CD14-positive monocyte (primary cell): Measurements from ENCODE around the gene FBXL5. TPM values are rescaled to one million over a fixed set of nuclear protein-coding genes. Genes with fewer than 3 reads are reported as not detected.

Source experiments
- DNase-seq, 3 donors: peaks; one replicate each; pipeline ENCODE4 v3.0.0-alpha.2; 2011 to 2022
- H2AFZ ChIP-seq: 2 replicates; pipeline ENCODE4 v1.6.0; 2012; ENCODE audit warnings: mild to moderate bottlenecking, low read depth, low read length, inconsistent platforms; ENCODE audit not compliant: insufficient read depth, poor library complexity, severe bottlenecking
- H3K27ac ChIP-seq, 2 donors: 1 replicate in 1 of 2; 2 replicates in 1 of 2; pipeline ENCODE4 v1.5.1; 2012 to 2013; ENCODE audit warnings: low read length in 2 of 2, control low read depth in 1 of 2, inconsistent platforms in 1 of 2, low read depth in 1 of 2, mild to moderate bottlenecking in 1 of 2
- H3K27me3 ChIP-seq, 2 donors: one replicate each; pipeline versions ENCODE4 v1.6.0 to v1.6.1; 2011 to 2013; ENCODE audit warnings: low read length in 2 of 2; ENCODE audit not compliant: control insufficient read depth in 2 of 2, insufficient read depth in 2 of 2
- H3K36me3 ChIP-seq, 2 donors: replicated peaks in 1 of 2; 1 replicate in 1 of 2; 2 replicates in 1 of 2; pipeline versions ENCODE4 v1.5.1 to v1.6.1; 2012 to 2013; ENCODE audit warnings: low read length in 2 of 2, control low read depth in 1 of 2, inconsistent platforms in 1 of 2, mild to moderate bottlenecking in 1 of 2; ENCODE audit not compliant: insufficient read depth in 2 of 2, control insufficient read depth in 1 of 2
- H3K4me1 ChIP-seq, 2 donors: 1 replicate in 1 of 2; 2 replicates in 1 of 2; pipeline versions ENCODE4 v1.5.1 to v1.6.1; 2012 to 2013; ENCODE audit warnings: low read length in 2 of 2, control low read depth in 1 of 2, inconsistent platforms in 1 of 2, mild to moderate bottlenecking in 1 of 2, moderate library complexity in 1 of 2; ENCODE audit not compliant: insufficient read depth in 2 of 2, control insufficient read depth in 1 of 2
- H3K4me2 ChIP-seq: replicated peaks from 2 replicates; pipeline ENCODE3; 2012; ENCODE audit warnings: low read length, moderate library complexity, mild to moderate bottlenecking; ENCODE audit not compliant: poor library complexity, severe bottlenecking; ENCODE audit errors: extremely low read depth
- H3K4me3 ChIP-seq, 3 experiments: fragments of 200-600 bp in 1 of 3; sonication (generic) in 1 of 3; replicated peaks in 1 of 3; 1 replicate in 2 of 3; 2 replicates in 1 of 3; pipeline ENCODE4 v1.5.1; 2011 to 2013; ENCODE audit warnings: low read length in 3 of 3, mild to moderate bottlenecking in 3 of 3, control low read depth in 2 of 3, low read depth in 2 of 3, inconsistent platforms in 1 of 3, moderate library complexity in 1 of 3
- H3K79me2 ChIP-seq: 2 replicates; pipeline ENCODE4 v1.6.0; 2012; ENCODE audit warnings: mild to moderate bottlenecking, control low read depth, inconsistent platforms, low read length, moderate library complexity; ENCODE audit not compliant: insufficient read depth
- H3K9ac ChIP-seq: 2 replicates; pipeline ENCODE4 v1.6.0; 2017; ENCODE audit warnings: low read length, mild to moderate bottlenecking; ENCODE audit not compliant: insufficient read depth, poor library complexity, severe bottlenecking
- H3K9me3 ChIP-seq, 2 donors: replicated peaks in 1 of 2; 1 replicate in 1 of 2; 2 replicates in 1 of 2; pipeline versions ENCODE4 v1.5.1 to v1.6.1; 2012 to 2013; ENCODE audit warnings: low read length in 2 of 2, control low read depth in 1 of 2; ENCODE audit not compliant: control insufficient read depth in 1 of 2, insufficient read depth in 1 of 2
- H4K20me1 ChIP-seq: 2 replicates; pipeline ENCODE4 v1.6.0; 2012; ENCODE audit warnings: mild to moderate bottlenecking, low read length, control low read depth, moderate library complexity; ENCODE audit not compliant: insufficient read depth
- H3K27ac Mint-ChIP-seq, 7 donors: one replicate each; pipeline ENCODE4 v1.8.0; 2020; ENCODE audit warnings: mild to moderate bottlenecking in 7 of 7, mixed read lengths in 7 of 7, moderate library complexity in 6 of 7, inconsistent platforms in 2 of 7
- H3K27me3 Mint-ChIP-seq, 3 donors: one replicate each; pipeline ENCODE4 v1.8.0; 2021 to 2022; ENCODE audit warnings: low read depth in 3 of 3, mild to moderate bottlenecking in 3 of 3, mixed read lengths in 3 of 3, moderate library complexity in 3 of 3, inconsistent platforms in 1 of 3
- H3K36me3 Mint-ChIP-seq, 2 donors: one replicate each; pipeline ENCODE4 v1.8.0; 2020; ENCODE audit warnings: mixed read lengths in 2 of 2, inconsistent platforms in 1 of 2, mild to moderate bottlenecking in 1 of 2
- H3K4me1 Mint-ChIP-seq: one replicate; pipeline ENCODE4 v1.8.0; 2020; ENCODE audit warnings: mild to moderate bottlenecking, mixed read lengths
- H3K4me3 Mint-ChIP-seq, 2 donors: one replicate each; pipeline ENCODE4 v1.8.0; 2020; ENCODE audit warnings: mild to moderate bottlenecking in 2 of 2, mixed read lengths in 2 of 2, moderate library complexity in 1 of 2
- H3K9me3 Mint-ChIP-seq, 7 donors: one replicate each; pipeline ENCODE4 v1.8.0; 2020 to 2022; ENCODE audit warnings: mixed read lengths in 7 of 7, mild to moderate bottlenecking in 6 of 7, moderate library complexity in 6 of 7, inconsistent platforms in 2 of 7
- WGBS: methylation state at CpG from one replicate; pipeline ENCODE4 v1.1.5; 2013; ENCODE audit warnings: missing lambda C conversion rate; ENCODE audit not compliant: insufficient coverage; 5-methylcytosine and 5-hydroxymethylcytosine counted together
- intact Hi-C, 2 donors: fragments of 100-400 bp; cut with micrococcal nuclease; formaldehyde crosslinking; loops; one replicate each; pipeline versions ENCODE4 v1.15.0 to v1.15.1; 2023
- polyA plus RNA-seq, 3 donors: library from polyadenylated mRNA; depleted of rRNA in 1 of 3; unstranded in 2 of 3; stranded (reverse) in 1 of 3; fragments of 300-500 nt in 2 of 3; fragments of >200 nt in 1 of 3; fragmentation: Illumina TruSeq in 2 of 3; gene quantifications; 1 replicate in 2 of 3; 2 replicates in 1 of 3; pipeline ENCODE4 v1.2.3, GENCODE V29; 2012 to 2021
- TF ChIP-seq, protein P1 (sequence below): fragments of 200-600 bp; IDR thresholded peaks from one replicate; pipeline ENCODE4 v1.8.0; 2022; ENCODE audit warnings: antibody characterized with exemption, mild to moderate bottlenecking

FBXL5 gene
- polyA plus RNA-seq, 3 donors, result 172 to 518 (median 484) TPM

GRCh38 chr4:15592799-15593198 is 62.4 kb downstream of the FBXL5 start:
- TF ChIP-seq, protein P1, sequence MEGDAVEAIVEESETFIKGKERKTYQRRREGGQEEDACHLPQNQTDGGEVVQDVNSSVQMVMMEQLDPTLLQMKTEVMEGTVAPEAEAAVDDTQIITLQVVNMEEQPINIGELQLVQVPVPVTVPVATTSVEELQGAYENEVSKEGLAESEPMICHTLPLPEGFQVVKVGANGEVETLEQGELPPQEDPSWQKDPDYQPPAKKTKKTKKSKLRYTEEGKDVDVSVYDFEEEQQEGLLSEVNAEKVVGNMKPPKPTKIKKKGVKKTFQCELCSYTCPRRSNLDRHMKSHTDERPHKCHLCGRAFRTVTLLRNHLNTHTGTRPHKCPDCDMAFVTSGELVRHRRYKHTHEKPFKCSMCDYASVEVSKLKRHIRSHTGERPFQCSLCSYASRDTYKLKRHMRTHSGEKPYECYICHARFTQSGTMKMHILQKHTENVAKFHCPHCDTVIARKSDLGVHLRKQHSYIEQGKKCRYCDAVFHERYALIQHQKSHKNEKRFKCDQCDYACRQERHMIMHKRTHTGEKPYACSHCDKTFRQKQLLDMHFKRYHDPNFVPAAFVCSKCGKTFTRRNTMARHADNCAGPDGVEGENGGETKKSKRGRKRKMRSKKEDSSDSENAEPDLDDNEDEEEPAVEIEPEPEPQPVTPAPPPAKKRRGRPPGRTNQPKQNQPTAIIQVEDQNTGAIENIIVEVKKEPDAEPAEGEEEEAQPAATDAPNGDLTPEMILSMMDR, result no peak
- no peak overlapping the region for H3K27ac Mint-ChIP-seq
- peaks cover 11% of the 10 kb centered on the region for H3K4me1 Mint-ChIP-seq
- Histone ChIP-seq H3K9ac (no peak overlapping the region), H3K36me3 (peaks cover 5 to 34% of the 10 kb centered on the region in 2 donors), H2AFZ (no peak overlapping the region), H3K79me2 (no peaks in the 10 kb centered on the region), H3K27me3 (no peaks in the 10 kb centered on the region), H3K4me2 (no peak overlapping the region), H4K20me1 (peaks cover 87% of the 10 kb centered on the region), H3K9me3 (no peaks in the 10 kb centered on the region), H3K4me1 (peaks cover 5 to 8% of the 10 kb centered on the region in 2 donors), H3K27ac (no peak overlapping the region), H3K4me3 (no peak overlapping the region)
- peaks cover 4 to 9% of the 10 kb centered on the region in 2 donors for H3K36me3 Mint-ChIP-seq
- no peak overlapping the region for H3K4me3 Mint-ChIP-seq
- WGBS, result 89% methylated on average over 3 of the region's 3 CpGs
- H3K9me3 Mint-ChIP-seq, result no peaks in the 10 kb centered on the region
- DNase-seq, result no peak
- intact Hi-C loops, result no loop called here
- H3K27me3 Mint-ChIP-seq, result no peaks in the 10 kb centered on the region

GRCh38 chr4:15587649-15588048 is 67.5 kb downstream of the FBXL5 start:
- H3K36me3 Mint-ChIP-seq, result peaks cover 2 to 8% of the 10 kb centered on the region in 2 donors
- Histone ChIP-seq H2AFZ (no peak overlapping the region), H3K9me3 (no peaks in the 10 kb centered on the region), H3K4me1 (peaks cover 16 to 34% of the 10 kb centered on the region in 2 donors), H3K27ac (peak overlapping the region in 1 of 2 donors; percentile 71), H3K36me3 (no peaks in the 10 kb centered on the region), H4K20me1 (peaks cover 57% of the 10 kb centered on the region), H3K4me3 (no peak overlapping the region), H3K79me2 (peaks cover 5% of the 10 kb centered on the region), H3K4me2 (no peak overlapping the region), H3K9ac (no peak overlapping the region), H3K27me3 (no peaks in the 10 kb centered on the region)
- 100% methylated on average over 1 of the region's 3 CpGs for WGBS
- no peak overlapping the region for H3K4me3 Mint-ChIP-seq
- H3K27me3 Mint-ChIP-seq, result no peaks in the 10 kb centered on the region
- H3K27ac Mint-ChIP-seq, result peak overlapping the region in 6 of 7 donors; percentile 2 to 66 (median 16)
- TF ChIP-seq, protein P1, result no peak
- intact Hi-C loops, result no loop called here
- no peak for DNase-seq
- H3K4me1 Mint-ChIP-seq, result peaks cover 42% of the 10 kb centered on the region
- peaks cover 0 to 2% (median 0%) of the 10 kb centered on the region in 7 donors for H3K9me3 Mint-ChIP-seq
